Mammary epithelial cell (primary cell): ENCODE measurements around the gene PLCB2.

Experiments
- CTCF ChIP-seq, 2 donors: IDR thresholded peaks in 1 of 2; conservative IDR thresholded peaks in 1 of 2; 2 replicates each; pipeline ENCODE4 v1.5.1; 2011 to 2012; ENCODE audit warnings: inconsistent platforms in 2 of 2, low read length in 2 of 2, mild to moderate bottlenecking in 2 of 2, control low read depth in 1 of 2, low read depth in 1 of 2; ENCODE audit not compliant: insufficient read depth in 1 of 2; ENCODE audit errors: extremely low read depth in 1 of 2
- EZH2 ChIP-seq: IDR thresholded peaks from 2 replicates; pipeline ENCODE4 v1.6.1; 2012; ENCODE audit warnings: low read length, inconsistent platforms, borderline replicate concordance

- TF ChIP-seq CTCF (conservative IDR thresholded peaks at IDR 0.05 in 1 of 2, IDR thresholded peaks at IDR 0.05 in 1 of 2; ENCODE audit: extremely low read depth in 1 of 2, insufficient read depth in 1 of 2, low read depth in 1 of 2, low read length in 2 of 2) (no peak), EZH2 (no peak)
Observed at GRCh38 chr15:40338921-40339620, 31.3 kb upstream of the PLCB2 start.
